HCT116 (cell line): ENCODE measurements around the gene NLRP10. TPM values are rescaled to one million over a fixed set of nuclear protein-coding genes. Genes with fewer than 3 reads are reported as not detected.

Source experiments
- ATAC-seq: fragments of 200-7000 bp; cut with Tn5 transposase; 2 replicates; pipeline ENCODE4 v1.9.1; 2020; ENCODE audit warnings: mild to moderate bottlenecking, moderate library complexity
- BruUV-seq: library from RNA; stranded (reverse); fragments of 400-500 nt; replicated peaks from 2 replicates; lab custom pipeline; 2021; lab: Mats Ljungman, UMichigan
- CTCF ChIA-PET: fragments of 300-600 bp; sonication (Branson Sonifier 250); formaldehyde crosslinking; loops from one replicate; lab custom pipeline; 2021; ENCODE audit warnings: antibody characterized with exemption; lab: Charles Lee
- POLR2A ChIA-PET: fragments of 300-600, 350-600 bp; sonication (Branson Sonifier 250); formaldehyde crosslinking; loops from one replicate; lab custom pipeline; 2021; ENCODE audit warnings: antibody characterized with exemption; lab: Charles Lee
- RAD21 ChIA-PET, 2 experiments: fragments of 300-600 bp; sonication (Branson Sonifier 250); formaldehyde crosslinking; loops; one replicate each; lab custom pipeline; 2023; ENCODE audit warnings: low total read pairs in 2 of 2; ENCODE audit not compliant: uncharacterized antibody in 2 of 2, unreplicated experiment in 2 of 2, low non-redundant PET in 1 of 2; lab: Charles Lee
- DNase-seq: peaks from one replicate; pipeline ENCODE4 v3.0.0-alpha.2; 2010; ENCODE audit warnings: low read depth, low spot score
- H2AFZ ChIP-seq: fragments of 200-600 bp; shearing (Covaris generic), sonication (generic); 2 replicates; pipeline ENCODE4 v1.6.1; 2017; ENCODE audit warnings: low read depth, mixed run types, mixed read lengths, antibody characterized with exemption, low read length; ENCODE audit not compliant: poor library complexity, severe bottlenecking
- H3K27ac ChIP-seq: 2 replicates; pipeline ENCODE4 v1.5.1; 2012; ENCODE audit warnings: low read depth, low read length
- H3K27me3 ChIP-seq: fragments of 200-600 bp; sonication (generic); 2 replicates; pipeline ENCODE4 v1.6.1; 2016; ENCODE audit warnings: mixed run types, low read length, mixed read lengths; ENCODE audit not compliant: insufficient read depth
- H3K36me3 ChIP-seq, 2 experiments: fragments of 200-500 bp in 1 of 2; fragments of 200-600 bp in 1 of 2; sonication (Bioruptor generic) in 1 of 2; sonication (generic) in 1 of 2; 2 replicates each; pipeline versions ENCODE4 v1.5.1 to v1.6.1; 2014 to 2016; ENCODE audit warnings: low read length in 2 of 2, inconsistent platforms in 1 of 2, mixed read lengths in 1 of 2, mixed run types in 1 of 2; ENCODE audit not compliant: insufficient read depth in 2 of 2, control insufficient read depth in 1 of 2
- H3K4me1 ChIP-seq, 2 experiments: fragments of 200-600 bp in 1 of 2; sonication (generic) in 1 of 2; 2 replicates each; pipeline versions ENCODE4 v1.5.1 to v1.6.1; 2012 to 2017; ENCODE audit warnings: low read length in 2 of 2, inconsistent platforms in 1 of 2, mild to moderate bottlenecking in 1 of 2, mixed read lengths in 1 of 2, mixed run types in 1 of 2, moderate library complexity in 1 of 2; ENCODE audit not compliant: insufficient read depth in 2 of 2, control insufficient read depth in 1 of 2
- H3K4me2 ChIP-seq: fragments of 200-600 bp; sonication (generic); 2 replicates; pipeline ENCODE4 v1.6.1; 2017; ENCODE audit warnings: mixed run types, low read length, mixed read lengths
- H3K4me3 ChIP-seq, 2 experiments: fragments of 200-600 bp in 1 of 2; sonication (generic) in 1 of 2; replicated peaks in 1 of 2; 2 replicates each; pipeline ENCODE4 v1.5.1; 2011 to 2016; ENCODE audit warnings: low read length in 2 of 2, control low read depth in 1 of 2, low read depth in 1 of 2, mild to moderate bottlenecking in 1 of 2, mixed read lengths in 1 of 2, mixed run types in 1 of 2
- H3K79me2 ChIP-seq: fragments of 200-600 bp; sonication (generic); 2 replicates; pipeline ENCODE4 v1.6.1; 2017; ENCODE audit warnings: mild to moderate bottlenecking, mixed run types, low read length, moderate library complexity, mixed read lengths; ENCODE audit not compliant: insufficient read depth
- H3K9ac ChIP-seq: fragments of 200-600 bp; sonication (generic); 2 replicates; pipeline ENCODE4 v1.6.1; 2016; ENCODE audit warnings: low read length, mixed read lengths
- H3K9me2 ChIP-seq: fragments of 200-600 bp; sonication (generic), shearing (Covaris generic); 2 replicates; pipeline ENCODE4 v1.6.1; 2017; ENCODE audit warnings: mixed run types, mild to moderate bottlenecking, moderate library complexity; ENCODE audit not compliant: insufficient read depth
- H3K9me3 ChIP-seq, 2 experiments: fragments of 200-500 bp in 1 of 2; fragments of 200-600 bp in 1 of 2; sonication (Bioruptor generic) in 1 of 2; sonication (generic) in 1 of 2; 2 replicates each; pipeline ENCODE4 v1.6.1; 2014 to 2017; ENCODE audit warnings: low read length in 2 of 2, mixed read lengths in 2 of 2, inconsistent platforms in 1 of 2, low read depth in 1 of 2, mild to moderate bottlenecking in 1 of 2, mixed run types in 1 of 2, moderate library complexity in 1 of 2; ENCODE audit not compliant: control insufficient read depth in 1 of 2, insufficient read depth in 1 of 2
- H4K20me1 ChIP-seq: fragments of 200-600 bp; sonication (generic), shearing (Covaris generic); 2 replicates; pipeline ENCODE4 v1.6.1; 2017; ENCODE audit warnings: mixed run types, mild to moderate bottlenecking, moderate library complexity; ENCODE audit not compliant: insufficient read depth
- CBX3 ChIP-seq: IDR thresholded peaks from 2 replicates; pipeline ENCODE4 v1.6.1; 2012; ENCODE audit warnings: low read depth
- CEBPB ChIP-seq: IDR thresholded peaks from 2 replicates; pipeline ENCODE4 v1.6.1; 2012; ENCODE audit warnings: low read depth
- ELF1 ChIP-seq: IDR thresholded peaks from 2 replicates; pipeline ENCODE4 v1.6.1; 2012; ENCODE audit warnings: low read depth, borderline replicate concordance
- EZH2 ChIP-seq: fragments of 200-600 bp; sonication (generic); IDR thresholded peaks from 2 replicates; pipeline ENCODE4 v1.6.1; 2017; ENCODE audit warnings: antibody characterized with exemption, mixed run types
- EZH2phosphoT487 ChIP-seq: fragments of 200-600 bp; IDR thresholded peaks from 2 replicates; pipeline ENCODE4 v1.6.1; 2018; ENCODE audit warnings: antibody characterized with exemption, borderline replicate concordance
- FOSL1 ChIP-seq: IDR thresholded peaks from 2 replicates; pipeline ENCODE4 v1.6.1; 2012; ENCODE audit warnings: low read depth
- JUND ChIP-seq: IDR thresholded peaks from 2 replicates; pipeline ENCODE4 v1.6.1; 2012
- POLR2A ChIP-seq: IDR thresholded peaks from 2 replicates; pipeline ENCODE4 v1.7.0; 2011; ENCODE audit warnings: borderline replicate concordance; ENCODE audit not compliant: insufficient read depth, insufficient read length; ENCODE audit errors: extremely low read depth
- POLR2AphosphoS5 ChIP-seq: IDR thresholded peaks from 2 replicates; pipeline ENCODE4 v1.6.1; 2011; ENCODE audit warnings: mild to moderate bottlenecking, low read depth, low read length, moderate library complexity
- SIN3A ChIP-seq: IDR thresholded peaks from 2 replicates; pipeline ENCODE4 v1.6.1; 2012; ENCODE audit warnings: low read depth
- SP1 ChIP-seq: IDR thresholded peaks from 2 replicates; pipeline ENCODE4 v1.6.1; 2012; ENCODE audit warnings: low read depth
- TCF7L2 ChIP-seq: IDR thresholded peaks from 2 replicates; pipeline ENCODE4 v1.7.0; 2011; ENCODE audit warnings: borderline replicate concordance, inconsistent platforms; ENCODE audit not compliant: insufficient read depth, insufficient read length; ENCODE audit errors: extremely low read depth
- YY1 ChIP-seq: IDR thresholded peaks from 2 replicates; pipeline ENCODE4 v1.6.1; 2011; ENCODE audit warnings: low read length, low read depth, moderate library complexity, mild to moderate bottlenecking; ENCODE audit not compliant: insufficient replicate concordance; ENCODE audit errors: extremely low read depth
- intact Hi-C: fragments of 100-400 bp; cut with micrococcal nuclease; formaldehyde crosslinking; loops from 2 replicates; pipeline ENCODE4 v1.10.0; 2022
- total RNA-seq: library from RNA; stranded (reverse); gene quantifications from one replicate; pipeline ENCODE4 v1.2.1, GENCODE V29; 2021; ENCODE audit not compliant: unreplicated experiment
- TF ChIP-seq, protein P1 (sequence below): IDR thresholded peaks from 2 replicates; pipeline ENCODE4 v1.6.1; 2012
- TF ChIP-seq, protein P2 (sequence below), 3 experiments: fragments of 200-600 bp in 1 of 3; sonication (generic) in 1 of 3; IDR thresholded peaks in 2 of 3; conservative IDR thresholded peaks in 1 of 3; 2 replicates each; pipeline ENCODE4 v1.5.1; 2012 to 2017; ENCODE audit warnings: low read depth in 2 of 3, low read length in 2 of 3, antibody characterized with exemption in 1 of 3, borderline replicate concordance in 1 of 3, control low read depth in 1 of 3, mild to moderate bottlenecking in 1 of 3, mixed read lengths in 1 of 3, mixed run types in 1 of 3, moderate library complexity in 1 of 3; ENCODE audit not compliant: insufficient read depth in 1 of 3
- TF ChIP-seq, protein P3 (sequence below): IDR thresholded peaks from 2 replicates; pipeline ENCODE4 v1.6.1; 2012; ENCODE audit warnings: low read depth
- TF ChIP-seq, protein P4 (sequence below): IDR thresholded peaks from 2 replicates; pipeline ENCODE4 v1.6.1; 2011; ENCODE audit warnings: mild to moderate bottlenecking, low read length, moderate library complexity; ENCODE audit not compliant: insufficient replicate concordance; ENCODE audit errors: extremely low read depth

NLRP10 gene
- total RNA-seq, 1 experiment from 2014 or later: not detected

DNA sequence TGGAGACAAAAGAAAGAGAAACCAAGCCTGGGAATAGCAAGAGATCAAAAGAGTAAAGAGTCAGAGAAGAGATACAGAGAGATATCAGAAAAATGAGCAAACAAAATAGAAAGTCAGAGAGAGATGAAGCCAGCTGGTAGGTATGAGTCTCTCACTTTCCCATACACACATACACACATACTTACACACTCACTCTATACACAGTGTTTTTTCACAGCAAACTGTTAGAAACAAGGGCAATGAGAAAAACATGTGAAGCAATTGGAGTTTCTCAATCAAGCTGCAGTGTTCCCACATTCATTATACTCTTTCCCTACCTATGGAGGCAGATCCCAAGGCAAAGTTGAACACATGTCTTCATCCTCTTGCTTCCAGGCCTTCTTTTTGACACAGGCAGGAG is 2.6 kb upstream of the NLRP10 start:
- no TSS peak for BruUV-seq

More for the DNA sequence above, 2.6 kb upstream of the NLRP10 start:
- no peak overlapping the region for H3K4me3 ChIP-seq
- TF ChIP-seq POLR2AphosphoS5: no peak
- TF ChIP-seq FOSL1: no peak
- TF ChIP-seq ELF1: no peak
- no peak for TF ChIP-seq SIN3A
- TF ChIP-seq CEBPB: no peak
- TF ChIP-seq, protein P1, sequence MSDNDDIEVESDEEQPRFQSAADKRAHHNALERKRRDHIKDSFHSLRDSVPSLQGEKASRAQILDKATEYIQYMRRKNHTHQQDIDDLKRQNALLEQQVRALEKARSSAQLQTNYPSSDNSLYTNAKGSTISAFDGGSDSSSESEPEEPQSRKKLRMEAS: no peak
- no peak for TF ChIP-seq SP1
- no peak for TF ChIP-seq YY1
- no peak for TF ChIP-seq CBX3
- TF ChIP-seq EZH2phosphoT487: no peak
- TF ChIP-seq JUND: no peak
- TF ChIP-seq, protein P2, sequence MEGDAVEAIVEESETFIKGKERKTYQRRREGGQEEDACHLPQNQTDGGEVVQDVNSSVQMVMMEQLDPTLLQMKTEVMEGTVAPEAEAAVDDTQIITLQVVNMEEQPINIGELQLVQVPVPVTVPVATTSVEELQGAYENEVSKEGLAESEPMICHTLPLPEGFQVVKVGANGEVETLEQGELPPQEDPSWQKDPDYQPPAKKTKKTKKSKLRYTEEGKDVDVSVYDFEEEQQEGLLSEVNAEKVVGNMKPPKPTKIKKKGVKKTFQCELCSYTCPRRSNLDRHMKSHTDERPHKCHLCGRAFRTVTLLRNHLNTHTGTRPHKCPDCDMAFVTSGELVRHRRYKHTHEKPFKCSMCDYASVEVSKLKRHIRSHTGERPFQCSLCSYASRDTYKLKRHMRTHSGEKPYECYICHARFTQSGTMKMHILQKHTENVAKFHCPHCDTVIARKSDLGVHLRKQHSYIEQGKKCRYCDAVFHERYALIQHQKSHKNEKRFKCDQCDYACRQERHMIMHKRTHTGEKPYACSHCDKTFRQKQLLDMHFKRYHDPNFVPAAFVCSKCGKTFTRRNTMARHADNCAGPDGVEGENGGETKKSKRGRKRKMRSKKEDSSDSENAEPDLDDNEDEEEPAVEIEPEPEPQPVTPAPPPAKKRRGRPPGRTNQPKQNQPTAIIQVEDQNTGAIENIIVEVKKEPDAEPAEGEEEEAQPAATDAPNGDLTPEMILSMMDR (IDR thresholded peaks at IDR 0.05 in 2 of 3, conservative IDR thresholded peaks at IDR 0.05 in 1 of 3; ENCODE audit: borderline replicate concordance in 1 of 3, insufficient read depth in 1 of 3, low read depth in 2 of 3, low read length in 2 of 3): no peak
- TF ChIP-seq, protein P3, sequence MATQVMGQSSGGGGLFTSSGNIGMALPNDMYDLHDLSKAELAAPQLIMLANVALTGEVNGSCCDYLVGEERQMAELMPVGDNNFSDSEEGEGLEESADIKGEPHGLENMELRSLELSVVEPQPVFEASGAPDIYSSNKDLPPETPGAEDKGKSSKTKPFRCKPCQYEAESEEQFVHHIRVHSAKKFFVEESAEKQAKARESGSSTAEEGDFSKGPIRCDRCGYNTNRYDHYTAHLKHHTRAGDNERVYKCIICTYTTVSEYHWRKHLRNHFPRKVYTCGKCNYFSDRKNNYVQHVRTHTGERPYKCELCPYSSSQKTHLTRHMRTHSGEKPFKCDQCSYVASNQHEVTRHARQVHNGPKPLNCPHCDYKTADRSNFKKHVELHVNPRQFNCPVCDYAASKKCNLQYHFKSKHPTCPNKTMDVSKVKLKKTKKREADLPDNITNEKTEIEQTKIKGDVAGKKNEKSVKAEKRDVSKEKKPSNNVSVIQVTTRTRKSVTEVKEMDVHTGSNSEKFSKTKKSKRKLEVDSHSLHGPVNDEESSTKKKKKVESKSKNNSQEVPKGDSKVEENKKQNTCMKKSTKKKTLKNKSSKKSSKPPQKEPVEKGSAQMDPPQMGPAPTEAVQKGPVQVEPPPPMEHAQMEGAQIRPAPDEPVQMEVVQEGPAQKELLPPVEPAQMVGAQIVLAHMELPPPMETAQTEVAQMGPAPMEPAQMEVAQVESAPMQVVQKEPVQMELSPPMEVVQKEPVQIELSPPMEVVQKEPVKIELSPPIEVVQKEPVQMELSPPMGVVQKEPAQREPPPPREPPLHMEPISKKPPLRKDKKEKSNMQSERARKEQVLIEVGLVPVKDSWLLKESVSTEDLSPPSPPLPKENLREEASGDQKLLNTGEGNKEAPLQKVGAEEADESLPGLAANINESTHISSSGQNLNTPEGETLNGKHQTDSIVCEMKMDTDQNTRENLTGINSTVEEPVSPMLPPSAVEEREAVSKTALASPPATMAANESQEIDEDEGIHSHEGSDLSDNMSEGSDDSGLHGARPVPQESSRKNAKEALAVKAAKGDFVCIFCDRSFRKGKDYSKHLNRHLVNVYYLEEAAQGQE: no peak
- TF ChIP-seq TCF7L2: no peak
- TF ChIP-seq EZH2: no peak
- no peak for TF ChIP-seq POLR2A
- TF ChIP-seq, protein P4, sequence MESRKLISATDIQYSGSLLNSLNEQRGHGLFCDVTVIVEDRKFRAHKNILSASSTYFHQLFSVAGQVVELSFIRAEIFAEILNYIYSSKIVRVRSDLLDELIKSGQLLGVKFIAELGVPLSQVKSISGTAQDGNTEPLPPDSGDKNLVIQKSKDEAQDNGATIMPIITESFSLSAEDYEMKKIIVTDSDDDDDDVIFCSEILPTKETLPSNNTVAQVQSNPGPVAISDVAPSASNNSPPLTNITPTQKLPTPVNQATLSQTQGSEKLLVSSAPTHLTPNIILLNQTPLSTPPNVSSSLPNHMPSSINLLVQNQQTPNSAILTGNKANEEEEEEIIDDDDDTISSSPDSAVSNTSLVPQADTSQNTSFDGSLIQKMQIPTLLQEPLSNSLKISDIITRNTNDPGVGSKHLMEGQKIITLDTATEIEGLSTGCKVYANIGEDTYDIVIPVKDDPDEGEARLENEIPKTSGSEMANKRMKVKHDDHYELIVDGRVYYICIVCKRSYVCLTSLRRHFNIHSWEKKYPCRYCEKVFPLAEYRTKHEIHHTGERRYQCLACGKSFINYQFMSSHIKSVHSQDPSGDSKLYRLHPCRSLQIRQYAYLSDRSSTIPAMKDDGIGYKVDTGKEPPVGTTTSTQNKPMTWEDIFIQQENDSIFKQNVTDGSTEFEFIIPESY: no peak
- H3K79me2 ChIP-seq: no peaks in the 10 kb centered on the region
- CTCF ChIA-PET: no interaction called here
- POLR2A ChIA-PET: no interaction called here
- H3K36me3 ChIP-seq: no peaks in the 10 kb centered on the region
- no peak overlapping the region for H3K9ac ChIP-seq
- intact Hi-C loops: no loop called here
- no peak overlapping the region for H3K4me2 ChIP-seq
- H3K27me3 ChIP-seq: peaks cover 34% of the 10 kb centered on the region; the same call in 1 of the 2 replicates
- DNase-seq (no peak), ATAC-seq (no peak)
- H3K27ac ChIP-seq: no peak overlapping the region
- RAD21 ChIA-PET: no interaction called here
- no peak overlapping the region for H2AFZ ChIP-seq
- no peaks in the 10 kb centered on the region for H3K9me2 ChIP-seq
- H4K20me1 ChIP-seq: no peaks in the 10 kb centered on the region
- H3K4me1 ChIP-seq: no peaks in the 10 kb centered on the region
- H3K9me3 ChIP-seq: no peaks in the 10 kb centered on the region
